HG03280 (cell line): ENCODE results near the gene SLX9.
"Not testable (repeated sequence)": the region's sequence is repeated elsewhere in the genome, so short reads cannot be mapped to it uniquely, and the experiment has no call there.

Experiments
- ATAC-seq: cut with Tn5 transposase; IDR thresholded peaks from one replicate; pipeline ENCODE4 v1.9.1; 2021; ENCODE audit warnings: mild to moderate bottlenecking, moderate library complexity; ENCODE audit not compliant: unreplicated experiment

Gene SLX9

GRCh38 chr21:44973598-44973997 lies 33.8 kb downstream of the SLX9 start:
- ATAC-seq: no peak

GRCh38 chr21:44974676-44975075 lies 34.8 kb downstream of the SLX9 start:
- ATAC-seq: no peak

DNA sequence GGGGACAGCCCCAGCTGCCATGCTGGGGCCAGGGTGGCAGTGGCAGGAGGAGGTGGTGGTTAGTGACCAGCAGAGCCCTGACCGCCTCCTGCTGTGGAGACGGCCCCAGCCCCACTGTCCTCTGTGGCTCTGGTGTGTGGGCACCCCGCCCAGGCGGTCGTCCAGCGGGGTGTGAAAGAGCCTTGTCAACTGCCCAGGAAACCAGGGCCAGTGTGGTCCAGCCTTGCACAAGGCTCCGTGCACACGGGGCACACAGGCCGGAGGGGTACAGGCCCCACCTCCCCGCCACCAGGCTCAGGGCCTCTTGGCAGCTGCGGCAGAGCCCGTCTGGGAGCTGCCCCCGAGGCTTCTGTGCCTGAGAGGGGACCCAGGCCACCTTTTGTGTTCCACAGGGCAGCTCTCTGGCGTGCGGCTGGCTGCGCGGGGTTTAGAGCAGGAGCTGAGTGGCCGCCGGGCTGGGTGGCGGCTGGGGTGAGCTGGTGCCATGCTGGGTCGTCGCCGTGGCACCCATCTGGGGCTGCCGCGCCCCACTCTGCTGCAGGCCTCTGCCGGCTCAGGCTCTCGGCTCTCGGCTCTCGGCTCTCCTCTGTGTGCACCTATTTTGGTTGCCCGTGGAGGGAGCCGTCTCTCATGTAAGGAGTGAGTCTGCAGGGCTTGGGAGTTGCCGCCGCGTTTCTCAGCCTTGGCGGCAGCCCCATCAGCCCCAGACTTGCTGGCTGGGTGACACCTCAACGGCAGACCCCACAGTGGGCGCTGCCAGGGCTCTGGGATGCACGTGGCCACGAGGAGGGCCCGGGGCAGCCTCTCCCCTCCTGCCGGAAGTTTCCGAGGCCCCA lies 36.1 kb downstream of the SLX9 start:
- ATAC-seq: no peak

DNA sequence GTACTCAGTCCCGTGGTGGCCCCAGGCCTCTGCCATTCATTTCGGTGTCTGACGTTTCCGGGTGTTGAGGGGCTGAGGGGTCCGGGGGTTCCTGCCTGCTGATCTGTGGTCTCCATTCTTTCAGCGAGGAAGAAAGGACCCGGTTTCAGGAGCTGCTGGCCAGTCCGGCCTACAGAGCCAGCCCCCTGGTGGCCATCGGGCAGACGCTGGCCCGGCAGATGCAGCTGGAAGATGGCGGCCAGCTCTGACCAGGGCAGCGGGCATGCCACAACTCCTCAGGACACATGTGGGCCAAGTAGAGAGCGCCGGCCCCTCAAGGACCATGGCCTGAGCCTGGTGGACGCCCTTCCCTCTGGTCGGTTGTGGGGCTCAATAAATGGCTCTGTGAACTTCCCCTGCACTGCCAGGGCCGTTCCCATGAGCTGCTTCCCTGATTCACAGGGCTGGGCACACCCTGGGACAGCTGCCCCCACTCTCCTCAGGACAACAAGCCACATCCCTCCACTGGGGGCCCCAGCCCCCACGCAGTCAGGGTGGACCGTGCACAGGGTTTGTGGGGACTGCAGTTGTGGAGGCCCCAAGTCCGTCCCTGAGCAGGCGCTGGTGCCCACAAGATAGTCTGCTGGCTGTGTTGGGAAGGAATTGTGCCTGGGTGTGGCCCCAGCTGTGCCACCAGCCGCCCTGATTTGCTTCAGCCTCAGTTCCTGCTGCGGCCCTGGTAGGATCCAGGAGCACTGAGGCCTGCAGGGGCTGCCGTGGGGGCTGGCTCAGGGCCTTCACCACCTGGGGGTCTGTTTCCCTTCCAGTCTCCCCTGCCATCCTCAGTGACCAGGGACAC lies 36.9 kb downstream of the SLX9 start:
- ATAC-seq: not testable (repeated sequence)

DNA sequence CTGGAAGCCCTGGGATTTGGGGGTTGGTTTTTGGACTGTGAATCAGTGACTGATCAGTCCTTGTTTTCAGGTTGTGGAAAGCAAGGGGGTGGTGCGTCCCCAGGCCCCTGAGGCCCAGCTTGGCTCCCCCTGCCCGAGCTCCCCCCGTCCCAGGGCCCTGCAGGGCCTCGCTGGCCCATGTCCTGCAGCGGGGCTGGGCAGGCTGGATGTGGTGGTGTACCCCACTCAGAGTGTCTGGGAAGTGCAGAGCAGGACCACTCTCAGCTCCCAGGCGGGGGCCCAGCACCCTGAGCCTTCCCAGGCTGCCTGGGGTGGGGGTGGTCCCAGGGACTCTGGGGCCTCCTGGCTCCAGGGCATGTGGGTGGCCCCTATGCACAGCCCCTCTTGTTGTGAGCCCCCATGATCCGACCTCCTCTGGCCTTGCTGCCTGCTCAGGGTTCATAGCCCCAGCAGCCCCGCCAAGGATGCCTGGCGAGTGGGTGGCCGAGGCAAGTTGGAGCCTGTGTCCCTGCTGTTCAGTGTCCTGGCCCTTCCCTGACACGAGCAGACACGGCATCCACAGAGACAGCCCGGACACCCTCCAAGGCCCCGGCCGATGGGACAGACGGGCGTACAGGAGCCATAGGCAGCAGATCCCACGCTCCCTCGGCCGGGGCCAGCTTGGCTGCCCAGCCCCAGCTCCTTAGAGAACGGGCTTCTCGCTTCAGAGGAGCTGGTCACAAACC lies 37.9 kb downstream of the SLX9 start:
- ATAC-seq: no peak

- ATAC-seq: no peak
Measured at GRCh38 chr21:44979687-44980561, 40.1 kb downstream of the SLX9 start.

DNA sequence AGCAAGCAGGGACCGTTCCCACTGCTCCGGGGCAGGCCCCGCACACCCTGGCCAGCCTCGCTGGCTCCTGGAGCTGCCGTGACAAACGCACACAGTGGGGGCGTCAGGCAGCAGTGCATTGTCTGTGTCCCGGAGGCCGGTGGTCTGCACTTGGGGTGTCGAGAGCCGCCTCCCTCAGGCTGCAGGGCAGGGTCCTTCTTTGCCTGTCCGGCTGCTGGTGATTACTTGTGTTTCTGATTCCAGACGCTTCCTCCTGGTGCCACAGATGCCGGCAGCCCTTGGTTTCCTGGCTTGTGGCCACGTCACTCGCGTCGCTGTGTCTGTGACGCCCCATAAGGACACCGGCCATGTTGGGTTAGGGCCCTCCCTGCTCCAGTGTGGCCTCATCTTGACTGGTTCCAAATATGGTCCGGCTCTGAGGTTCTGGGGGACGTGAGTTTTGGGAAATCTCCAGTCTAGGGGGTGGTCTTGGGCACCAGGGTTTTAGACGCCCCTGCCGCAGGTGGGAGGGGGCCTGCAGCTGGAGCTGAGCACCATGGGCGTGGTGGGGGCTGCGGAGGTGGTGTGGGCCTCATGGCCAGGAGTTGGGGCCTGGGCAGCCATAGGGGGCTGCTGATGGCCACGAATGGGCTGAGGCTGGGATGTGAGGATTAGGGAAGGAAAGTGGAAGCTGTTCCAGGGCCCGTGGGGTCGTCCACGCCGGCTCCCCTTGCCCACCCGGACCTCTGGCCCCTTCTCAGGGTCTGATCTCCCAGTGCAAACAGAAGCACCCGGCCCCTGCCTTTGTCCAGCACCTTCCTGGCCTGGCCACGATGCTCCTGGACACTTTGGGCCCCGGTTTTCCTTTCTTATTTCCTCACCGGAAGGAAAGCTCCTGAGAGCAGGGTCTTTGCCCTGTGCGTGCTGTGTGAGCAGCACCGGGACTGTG lies 41.0 kb downstream of the SLX9 start:
- ATAC-seq: no peak

DNA sequence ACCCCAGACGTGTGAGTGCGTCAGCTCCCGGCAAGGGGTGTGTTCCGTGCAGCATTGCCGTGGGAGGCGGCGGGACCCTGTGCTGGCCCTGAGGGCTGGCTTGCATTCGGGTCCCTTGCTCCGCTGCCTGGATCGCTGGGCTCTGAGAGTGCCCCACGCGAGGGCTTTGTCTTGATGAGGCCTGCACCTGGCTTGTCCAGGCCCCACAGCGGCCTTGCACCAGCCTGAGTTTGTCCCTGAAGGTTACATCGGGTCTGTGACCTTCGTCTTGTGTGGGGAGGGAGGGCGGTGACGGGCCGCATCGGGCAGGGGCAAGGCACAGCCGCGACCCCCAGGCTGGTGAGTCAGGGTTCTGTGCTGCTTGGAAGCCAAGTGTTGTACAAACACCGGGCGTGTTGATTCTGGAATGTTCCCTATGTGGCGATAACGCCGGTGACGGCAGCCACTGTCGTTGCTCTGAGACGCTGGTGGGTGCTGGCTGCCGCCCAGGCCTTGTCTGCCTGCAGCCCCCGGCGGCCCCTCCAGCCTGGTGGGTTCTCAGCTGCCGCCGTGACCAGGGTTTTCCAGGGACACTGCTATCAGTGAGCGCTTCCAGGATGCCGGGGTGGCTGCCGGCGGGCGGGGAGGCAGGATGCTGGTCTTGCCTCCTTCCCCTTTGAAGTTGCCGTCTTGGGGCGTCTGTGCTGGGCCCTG lies 42.9 kb downstream of the SLX9 start:
- ATAC-seq: no peak

GRCh38 chr21:44983421-44984206 lies 43.8 kb downstream of the SLX9 start:
- no peak for ATAC-seq

DNA sequence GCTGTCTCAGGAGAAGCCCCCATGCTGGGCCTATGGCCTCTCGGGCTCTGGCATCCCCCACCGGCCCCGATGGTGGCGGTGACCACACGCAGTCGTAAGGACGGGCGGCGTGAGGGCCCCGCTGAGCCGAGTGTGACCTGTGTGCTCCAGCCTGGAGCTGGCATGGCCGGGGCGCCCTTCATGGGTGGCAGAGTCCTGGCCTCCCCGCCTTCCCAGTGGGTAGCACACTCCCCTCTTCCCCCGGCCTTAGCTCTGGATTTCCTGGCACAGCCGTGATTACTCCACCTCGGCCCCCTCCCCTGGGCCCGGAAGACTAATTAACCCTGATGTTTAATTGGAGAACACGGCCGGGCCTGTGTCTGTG lies 44.6 kb downstream of the SLX9 start:
- no peak for ATAC-seq

- no peak for ATAC-seq
Measured at GRCh38 chr21:44984792-44985440, 45.1 kb downstream of the SLX9 start.

DNA sequence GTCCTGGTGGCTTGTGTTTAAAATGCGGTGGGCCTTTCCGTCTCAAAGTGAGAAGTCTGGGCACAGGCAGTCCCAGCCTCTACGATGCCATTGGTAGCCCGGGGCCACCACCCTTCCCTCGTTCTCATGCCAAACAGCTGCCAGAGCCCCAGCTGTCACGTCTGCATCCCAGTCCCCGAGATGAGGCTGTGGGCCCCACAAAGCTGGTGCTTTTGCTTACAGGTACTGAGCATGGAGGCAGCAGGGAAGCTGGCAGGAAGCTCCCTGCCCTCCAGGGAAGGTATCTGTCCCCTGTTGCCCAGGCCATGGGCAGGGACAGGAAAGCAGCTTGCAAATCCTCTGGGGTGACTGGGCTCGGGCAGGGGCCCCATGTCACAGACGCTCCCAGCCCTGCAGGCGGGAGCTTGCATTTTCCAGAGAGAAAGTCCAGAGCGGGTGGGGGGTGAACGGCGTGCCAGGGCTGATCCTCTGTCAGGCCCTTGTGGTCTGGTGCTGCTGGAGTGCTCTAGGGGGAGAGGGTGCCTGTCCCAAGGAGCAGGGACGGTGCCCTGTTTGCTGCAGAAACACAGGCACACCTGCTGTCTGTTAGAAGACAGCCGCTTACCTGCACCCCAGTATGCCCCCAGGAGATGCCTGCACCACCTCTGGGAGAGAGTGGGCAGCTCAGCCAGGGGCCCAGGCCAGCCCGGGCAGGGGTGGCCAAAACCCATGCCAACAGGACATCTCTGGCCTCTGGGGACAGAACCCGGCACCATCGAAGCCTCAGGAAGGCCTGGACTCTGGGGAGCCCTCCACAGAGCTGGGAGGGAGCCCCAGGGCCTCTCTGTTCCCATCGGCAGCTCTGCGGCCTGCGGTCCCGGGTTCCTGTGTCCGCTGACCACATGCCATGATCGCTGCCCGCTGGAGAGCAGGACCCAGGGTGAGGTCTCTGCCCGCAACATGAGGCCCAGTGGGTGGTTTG lies 45.9 kb downstream of the SLX9 start:
- no peak for ATAC-seq

DNA sequence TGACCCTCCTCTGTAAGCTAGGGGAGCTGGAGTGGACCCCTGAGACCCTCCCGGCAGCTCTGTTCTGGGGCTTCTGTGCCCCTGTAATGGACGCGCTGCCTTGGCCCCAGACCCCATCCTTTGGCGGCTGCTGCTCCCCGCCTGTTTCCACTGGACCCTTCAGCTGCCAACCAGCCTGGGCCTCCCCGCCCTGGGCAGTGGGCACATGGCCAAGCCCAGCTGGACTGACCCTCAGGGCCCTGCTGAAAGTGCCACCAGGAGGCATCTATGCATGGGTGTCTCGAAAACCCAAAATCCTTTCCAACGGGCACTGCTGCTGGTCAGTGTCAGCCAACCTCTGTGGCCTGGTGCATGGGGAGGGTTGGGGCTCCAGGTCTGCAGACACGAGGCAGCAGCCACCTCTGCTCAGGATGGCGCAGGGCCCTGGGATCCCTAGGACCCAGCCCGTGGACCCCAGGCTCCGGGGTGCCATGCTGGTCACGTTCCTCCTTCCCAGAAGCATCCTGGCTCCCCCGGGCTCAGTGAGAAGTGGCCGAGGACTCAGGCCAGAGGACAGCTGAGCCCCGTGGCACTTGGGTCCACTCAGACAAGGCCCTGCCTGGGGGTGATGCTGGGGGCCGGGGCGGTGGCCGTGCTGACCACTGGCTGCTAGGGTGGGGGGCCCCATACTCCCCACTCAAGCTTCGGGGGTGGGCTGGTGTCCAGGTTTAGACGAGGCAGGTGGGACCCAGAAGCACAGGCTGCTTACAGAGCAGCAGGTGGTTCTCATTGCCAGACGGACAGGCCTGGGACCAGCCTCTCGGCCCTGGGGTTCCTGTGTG lies 46.9 kb downstream of the SLX9 start:
- no peak for ATAC-seq

GRCh38 chr21:44987301-44987885 lies 47.6 kb downstream of the SLX9 start:
- no peak for ATAC-seq

GRCh38 chr21:44987886-44988606 lies 48.2 kb downstream of the SLX9 start:
- ATAC-seq: no peak
